Suppressor macrophage treated with lipopolysaccharide for 1 hour (primary cell): Measurements from ENCODE around the gene USH1C.
A peak's percentile ranks its signal among the peaks of the same experiment; 100 is the strongest.

Experiments used
- DNase-seq, 3 donors: peaks; one replicate each; pipeline ENCODE4 v3.0.0-alpha.2; 2020 to 2022

Gene USH1C

GRCh38 chr11:17543574-17544180, 539 bp downstream of the USH1C start:
- DNase-seq, result no peak

GRCh38 chr11:17543041-17543440, 1.2 kb downstream of the USH1C start:
- DNase-seq, result no peak

GRCh38 chr11:17542249-17542648, 2.0 kb downstream of the USH1C start:
- no peak for DNase-seq

- no peak for DNase-seq
Observed at GRCh38 chr11:17541330-17541885, 2.8 kb downstream of the USH1C start.

GRCh38 chr11:17540807-17541206, 3.4 kb downstream of the USH1C start:
- DNase-seq, result no peak

GRCh38 chr11:17538731-17539130, 5.5 kb downstream of the USH1C start:
- no peak for DNase-seq

- no peak for DNase-seq
Observed at GRCh38 chr11:17538054-17538453, 6.2 kb downstream of the USH1C start.

GRCh38 chr11:17537261-17537660, 7.0 kb downstream of the USH1C start:
- no peak for DNase-seq

GRCh38 chr11:17535488-17535887, 8.7 kb downstream of the USH1C start:
- DNase-seq, result no peak

GRCh38 chr11:17533778-17534415, 10.3 kb downstream of the USH1C start:
- no peak for DNase-seq

- DNase-seq, result no peak
Observed at GRCh38 chr11:17533341-17533740, 10.9 kb downstream of the USH1C start.

GRCh38 chr11:17532784-17533183, 11.4 kb downstream of the USH1C start:
- no peak for DNase-seq

GRCh38 chr11:17531636-17532113, 12.5 kb downstream of the USH1C start:
- no peak for DNase-seq

GRCh38 chr11:17531071-17531600, 13.1 kb downstream of the USH1C start:
- no peak for DNase-seq

- no peak for DNase-seq
Observed at GRCh38 chr11:17529844-17530185, 14.4 kb downstream of the USH1C start.

GRCh38 chr11:17528906-17529843, 15.0 kb downstream of the USH1C start:
- DNase-seq, result no peak

GRCh38 chr11:17528181-17528691, 16.0 kb downstream of the USH1C start:
- peak; percentile 50 to 77 (median 64) for DNase-seq

- DNase-seq, result no peak
Observed at GRCh38 chr11:17527628-17527995, 16.6 kb downstream of the USH1C start.

GRCh38 chr11:17526931-17527627, 17.1 kb downstream of the USH1C start:
- no peak for DNase-seq

- no peak for DNase-seq
Observed at GRCh38 chr11:17526326-17526725, 17.9 kb downstream of the USH1C start.

GRCh38 chr11:17525570-17525969, 18.6 kb downstream of the USH1C start:
- DNase-seq, result no peak

- no peak for DNase-seq
Observed at GRCh38 chr11:17524221-17524620, 20.0 kb downstream of the USH1C start.
